ENCODE results near the gene SUN3.
A peak's percentile ranks its signal among the peaks of the same experiment; 100 is the strongest.

The SUN3 gene

GRCh38 chr7:48035301-48035966 lies 6.5 kb upstream of the SUN3 start, which contains the start of gene C7orf57:
C7orf57 (plus strand) TSS chr7:48035543; CDS start chr7:48036309, 766 bp downstream.
- no peak within 1 kb of the TSS for H2AK5ac ChIP-seq (ENCODE audit: low read length, severe bottlenecking)
- H2BK12ac ChIP-seq (ENCODE audit: low read length in 2 of 2), result no peak within 1 kb of the TSS
- no peaks in the 10 kb centered on the region for H3K79me1 ChIP-seq (replicated peaks; ENCODE audit: low read length, poor library complexity, severe bottlenecking)
- H3K18ac ChIP-seq (ENCODE audit: low read depth in 1 of 2, low read length in 2 of 2), result no peak within 1 kb of the TSS
- no peak within 1 kb of the TSS for H3K27ac ChIP-seq (ENCODE audit: low read length, poor library complexity, severe bottlenecking)
- H2BK15ac ChIP-seq (ENCODE audit: low read depth, poor library complexity, severe bottlenecking), result no peak within 1 kb of the TSS
- H3K14ac ChIP-seq (ENCODE audit: low read length in 2 of 2), result peak within 1 kb of the TSS in 1 of 2 experiments; percentile 87
- peak within 1 kb of the TSS; percentile 80 for H3K9ac ChIP-seq (ENCODE audit: low read length)
- peak within 1 kb of the TSS in 1 of 2 experiments; percentile 98 for H3K23ac ChIP-seq (ENCODE audit: low read length in 2 of 2)
- peak; percentile 90 for DNase-seq
- no peaks in the 10 kb centered on the region for H3K36me3 ChIP-seq (ENCODE audit: control insufficient read depth in 1 of 2, insufficient read depth in 2 of 2, low read depth in 1 of 2, low read length in 2 of 2)
- under 1% methylated on average over 57 of the region's 62 CpGs for WGBS
- peaks cover 21 to 36% of the 10 kb centered on the region in 2 experiments for H3K27me3 ChIP-seq (ENCODE audit: control insufficient read depth in 1 of 2, insufficient read depth in 1 of 2, low read length in 2 of 2)
- H2AFZ ChIP-seq (ENCODE audit: low read depth, low read length), result peak within 1 kb of the TSS; percentile 95
- H3K9me3 ChIP-seq (ENCODE audit: control insufficient read depth, low read length), result no peaks in the 10 kb centered on the region
- H2BK5ac ChIP-seq (ENCODE audit: low read depth, low read length, poor library complexity, severe bottlenecking), result no peak within 1 kb of the TSS
- no peak within 1 kb of the TSS for H4K91ac ChIP-seq (ENCODE audit: low read length)
- peaks cover 12% of the 10 kb centered on the region for H3K4me1 ChIP-seq (ENCODE audit: control insufficient read depth, insufficient read depth, low read depth, low read length)
- peak within 1 kb of the TSS; percentile 98 for H3K4me2 ChIP-seq (ENCODE audit: low read length, poor library complexity, severe bottlenecking)
- no peak within 1 kb of the TSS for H2BK120ac ChIP-seq (ENCODE audit: low read depth, low read length)
- no peak within 1 kb of the TSS for H4K8ac ChIP-seq (ENCODE audit: low read length)
- H3K4ac ChIP-seq (ENCODE audit: low read depth in 1 of 2, low read length in 2 of 2), result no peak within 1 kb of the TSS
- H3K4me3 ChIP-seq (ENCODE audit: insufficient read depth in 1 of 2, low read depth in 1 of 2, low read length in 2 of 2), result peak within 1 kb of the TSS; percentile 68 to 82

GRCh38 chr7:48033922-48034321 lies 5.0 kb upstream of the SUN3 start:
- no peak overlapping the region for H2BK15ac ChIP-seq (ENCODE audit: low read depth, poor library complexity, severe bottlenecking)
- no peak overlapping the region for H3K27ac ChIP-seq (ENCODE audit: low read length, poor library complexity, severe bottlenecking)
- no peak overlapping the region for H4K8ac ChIP-seq (ENCODE audit: low read length)
- H3K36me3 ChIP-seq (ENCODE audit: control insufficient read depth in 1 of 2, insufficient read depth in 2 of 2, low read depth in 1 of 2, low read length in 2 of 2), result no peaks in the 10 kb centered on the region
- H3K4ac ChIP-seq (ENCODE audit: low read depth in 1 of 2, low read length in 2 of 2), result no peak overlapping the region
- no peak overlapping the region for H3K4me3 ChIP-seq (ENCODE audit: insufficient read depth in 1 of 2, low read depth in 1 of 2, low read length in 2 of 2)
- H2AK5ac ChIP-seq (ENCODE audit: low read length, severe bottlenecking), result no peak overlapping the region
- H2BK120ac ChIP-seq (ENCODE audit: low read depth, low read length), result no peak overlapping the region
- H3K4me1 ChIP-seq (ENCODE audit: control insufficient read depth, insufficient read depth, low read depth, low read length), result peaks cover 12% of the 10 kb centered on the region
- H3K27me3 ChIP-seq (ENCODE audit: control insufficient read depth in 1 of 2, insufficient read depth in 1 of 2, low read length in 2 of 2), result peaks cover 23 to 36% of the 10 kb centered on the region in 2 experiments
- H4K91ac ChIP-seq (ENCODE audit: low read length), result no peak overlapping the region
- H3K4me2 ChIP-seq (ENCODE audit: low read length, poor library complexity, severe bottlenecking), result no peak overlapping the region
- no peak overlapping the region for H3K9ac ChIP-seq (ENCODE audit: low read length)
- H2BK12ac ChIP-seq (ENCODE audit: low read length in 2 of 2), result no peak overlapping the region
- H3K79me1 ChIP-seq (replicated peaks; ENCODE audit: low read length, poor library complexity, severe bottlenecking), result no peaks in the 10 kb centered on the region
- H3K23ac ChIP-seq (ENCODE audit: low read length in 2 of 2), result no peak overlapping the region
- H2AFZ ChIP-seq (ENCODE audit: low read depth, low read length), result no peak overlapping the region
- H3K14ac ChIP-seq (ENCODE audit: low read length in 2 of 2), result no peak overlapping the region
- 77% methylated on average over 3 of the region's 5 CpGs for WGBS
- DNase-seq, result no peak
- no peak overlapping the region for H2BK5ac ChIP-seq (ENCODE audit: low read depth, low read length, poor library complexity, severe bottlenecking)
- H3K18ac ChIP-seq (ENCODE audit: low read depth in 1 of 2, low read length in 2 of 2), result no peak overlapping the region
- no peaks in the 10 kb centered on the region for H3K9me3 ChIP-seq (ENCODE audit: control insufficient read depth, low read length)

- no peak overlapping the region for H3K27ac ChIP-seq (ENCODE audit: low read length, poor library complexity, severe bottlenecking)
- 100% methylated on average over 1 of the region's 2 CpGs for WGBS
- no peak overlapping the region for H3K23ac ChIP-seq (ENCODE audit: low read length in 2 of 2)
- H4K8ac ChIP-seq (ENCODE audit: low read length), result no peak overlapping the region
- no peak overlapping the region for H2BK15ac ChIP-seq (ENCODE audit: low read depth, poor library complexity, severe bottlenecking)
- H3K4ac ChIP-seq (ENCODE audit: low read depth in 1 of 2, low read length in 2 of 2), result no peak overlapping the region
- no peaks in the 10 kb centered on the region for H3K36me3 ChIP-seq (ENCODE audit: control insufficient read depth in 1 of 2, insufficient read depth in 2 of 2, low read depth in 1 of 2, low read length in 2 of 2)
- no peak overlapping the region for H2BK120ac ChIP-seq (ENCODE audit: low read depth, low read length)
- no peak overlapping the region for H2AFZ ChIP-seq (ENCODE audit: low read depth, low read length)
- no peak overlapping the region for H3K4me2 ChIP-seq (ENCODE audit: low read length, poor library complexity, severe bottlenecking)
- H4K91ac ChIP-seq (ENCODE audit: low read length), result no peak overlapping the region
- H3K4me1 ChIP-seq (ENCODE audit: control insufficient read depth, insufficient read depth, low read depth, low read length), result peaks cover 10% of the 10 kb centered on the region
- H2BK5ac ChIP-seq (ENCODE audit: low read depth, low read length, poor library complexity, severe bottlenecking), result no peak overlapping the region
- H3K9me3 ChIP-seq (ENCODE audit: control insufficient read depth, low read length), result peaks cover 7% of the 10 kb centered on the region
- H3K79me1 ChIP-seq (replicated peaks; ENCODE audit: low read length, poor library complexity, severe bottlenecking), result no peaks in the 10 kb centered on the region
- no peak overlapping the region for H3K9ac ChIP-seq (ENCODE audit: low read length)
- no peak overlapping the region for H2AK5ac ChIP-seq (ENCODE audit: low read length, severe bottlenecking)
- peaks cover 27 to 31% of the 10 kb centered on the region in 2 experiments for H3K27me3 ChIP-seq (ENCODE audit: control insufficient read depth in 1 of 2, insufficient read depth in 1 of 2, low read length in 2 of 2)
- no peak for DNase-seq
- H3K18ac ChIP-seq (ENCODE audit: low read depth in 1 of 2, low read length in 2 of 2), result no peak overlapping the region
- H3K14ac ChIP-seq (ENCODE audit: low read length in 2 of 2), result no peak overlapping the region
- H3K4me3 ChIP-seq (ENCODE audit: insufficient read depth in 1 of 2, low read depth in 1 of 2, low read length in 2 of 2), result no peak overlapping the region
- no peak overlapping the region for H2BK12ac ChIP-seq (ENCODE audit: low read length in 2 of 2)
These were observed 2.2 kb upstream of the SUN3 start for GRCh38 chr7:48031111-48031510.

- peaks cover 31% of the 10 kb centered on the region for H3K9me3 ChIP-seq (ENCODE audit: control insufficient read depth, low read length)
- H3K4me3 ChIP-seq (ENCODE audit: insufficient read depth in 1 of 2, low read depth in 1 of 2, low read length in 2 of 2), result no peak overlapping the region
- H3K4me1 ChIP-seq (ENCODE audit: control insufficient read depth, insufficient read depth, low read depth, low read length), result no peaks in the 10 kb centered on the region
- H3K14ac ChIP-seq (ENCODE audit: low read length in 2 of 2), result no peak overlapping the region
- no peaks in the 10 kb centered on the region for H3K79me1 ChIP-seq (replicated peaks; ENCODE audit: low read length, poor library complexity, severe bottlenecking)
- no peak overlapping the region for H3K4me2 ChIP-seq (ENCODE audit: low read length, poor library complexity, severe bottlenecking)
- DNase-seq, result peak; percentile 18
- H2AFZ ChIP-seq (ENCODE audit: low read depth, low read length), result no peak overlapping the region
- peaks cover 8 to 14% of the 10 kb centered on the region in 2 experiments for H3K27me3 ChIP-seq (ENCODE audit: control insufficient read depth in 1 of 2, insufficient read depth in 1 of 2, low read length in 2 of 2)
- H2BK120ac ChIP-seq (ENCODE audit: low read depth, low read length), result no peak overlapping the region
- H3K9ac ChIP-seq (ENCODE audit: low read length), result no peak overlapping the region
- no peak overlapping the region for H2BK12ac ChIP-seq (ENCODE audit: low read length in 2 of 2)
- H3K36me3 ChIP-seq (ENCODE audit: control insufficient read depth in 1 of 2, insufficient read depth in 2 of 2, low read depth in 1 of 2, low read length in 2 of 2), result no peaks in the 10 kb centered on the region
- H3K4ac ChIP-seq (ENCODE audit: low read depth in 1 of 2, low read length in 2 of 2), result no peak overlapping the region
- no peak overlapping the region for H3K27ac ChIP-seq (ENCODE audit: low read length, poor library complexity, severe bottlenecking)
- no peak overlapping the region for H2BK5ac ChIP-seq (ENCODE audit: low read depth, low read length, poor library complexity, severe bottlenecking)
- WGBS, result 52% methylated on average over 4 of the region's 5 CpGs
- H4K91ac ChIP-seq (ENCODE audit: low read length), result no peak overlapping the region
- no peak overlapping the region for H2BK15ac ChIP-seq (ENCODE audit: low read depth, poor library complexity, severe bottlenecking)
- H3K18ac ChIP-seq (ENCODE audit: low read depth in 1 of 2, low read length in 2 of 2), result no peak overlapping the region
- H3K23ac ChIP-seq (ENCODE audit: low read length in 2 of 2), result no peak overlapping the region
- H4K8ac ChIP-seq (ENCODE audit: low read length), result no peak overlapping the region
- H2AK5ac ChIP-seq (ENCODE audit: low read length, severe bottlenecking), result no peak overlapping the region
These were observed 3.3 kb downstream of the SUN3 start for GRCh38 chr7:48025624-48026023.
